ENCODE results near the gene IFT57. TPM values are rescaled to one million over a fixed set of nuclear protein-coding genes. Genes with fewer than 3 reads are reported as not detected.

Gene IFT57
- total RNA-seq, 1 donor from 2014 or later, result 128 TPM

GRCh38 chr3:108239082-108239481 is 16.9 kb upstream of the IFT57 start:
- Histone ChIP-seq H3K4me1 (no peaks in the 10 kb centered on the region), H3K27me3 (ENCODE audit: low read depth) (no peaks in the 10 kb centered on the region), H3K27ac (no peak overlapping the region), H3K36me3 (no peaks in the 10 kb centered on the region), H3K4me3 (no peak overlapping the region), H3K9me3 (no peaks in the 10 kb centered on the region)
- DNase-seq, result no peak
- intact Hi-C loops (cut with DNase I), result no loop called here
- ATAC-seq, result no peak
- TF ChIP-seq, protein P1, sequence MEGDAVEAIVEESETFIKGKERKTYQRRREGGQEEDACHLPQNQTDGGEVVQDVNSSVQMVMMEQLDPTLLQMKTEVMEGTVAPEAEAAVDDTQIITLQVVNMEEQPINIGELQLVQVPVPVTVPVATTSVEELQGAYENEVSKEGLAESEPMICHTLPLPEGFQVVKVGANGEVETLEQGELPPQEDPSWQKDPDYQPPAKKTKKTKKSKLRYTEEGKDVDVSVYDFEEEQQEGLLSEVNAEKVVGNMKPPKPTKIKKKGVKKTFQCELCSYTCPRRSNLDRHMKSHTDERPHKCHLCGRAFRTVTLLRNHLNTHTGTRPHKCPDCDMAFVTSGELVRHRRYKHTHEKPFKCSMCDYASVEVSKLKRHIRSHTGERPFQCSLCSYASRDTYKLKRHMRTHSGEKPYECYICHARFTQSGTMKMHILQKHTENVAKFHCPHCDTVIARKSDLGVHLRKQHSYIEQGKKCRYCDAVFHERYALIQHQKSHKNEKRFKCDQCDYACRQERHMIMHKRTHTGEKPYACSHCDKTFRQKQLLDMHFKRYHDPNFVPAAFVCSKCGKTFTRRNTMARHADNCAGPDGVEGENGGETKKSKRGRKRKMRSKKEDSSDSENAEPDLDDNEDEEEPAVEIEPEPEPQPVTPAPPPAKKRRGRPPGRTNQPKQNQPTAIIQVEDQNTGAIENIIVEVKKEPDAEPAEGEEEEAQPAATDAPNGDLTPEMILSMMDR (IDR thresholded peaks at IDR 0.05), result no peak

DNA sequence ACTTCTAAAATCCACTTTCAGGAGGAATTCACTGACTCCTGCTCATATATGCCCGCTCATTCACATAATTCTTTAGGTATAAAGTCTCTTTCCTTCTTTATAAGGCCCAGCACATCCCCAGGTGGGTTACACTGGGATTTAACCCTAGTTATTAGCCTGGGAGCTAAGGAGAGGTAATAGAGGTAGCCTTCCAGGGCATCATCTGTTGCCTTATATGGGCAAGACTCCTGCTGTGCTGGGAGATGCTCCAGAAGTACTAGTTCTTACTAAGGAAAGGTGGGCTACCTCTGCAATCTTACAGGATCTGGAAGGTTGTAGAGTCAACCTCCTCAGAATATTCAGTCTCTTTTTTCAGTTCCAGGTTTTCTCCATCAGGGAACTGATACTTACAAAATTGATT is 13.1 kb upstream of the IFT57 start:
- intact Hi-C loops (cut with DNase I), result no loop called here
- ATAC-seq (no peak), DNase-seq (no peak)
- TF ChIP-seq, protein P1 (IDR thresholded peaks at IDR 0.05), result no peak
- H3K4me1 ChIP-seq, result no peaks in the 10 kb centered on the region
- H3K27me3 ChIP-seq (ENCODE audit: low read depth), result no peaks in the 10 kb centered on the region
- H3K9me3 ChIP-seq, result no peaks in the 10 kb centered on the region
- H3K4me3 ChIP-seq, result no peak overlapping the region
- H3K36me3 ChIP-seq, result no peaks in the 10 kb centered on the region
- H3K27ac ChIP-seq, result no peak overlapping the region

- Histone ChIP-seq H3K9me3 (no peaks in the 10 kb centered on the region), H3K4me1 (no peaks in the 10 kb centered on the region), H3K36me3 (no peaks in the 10 kb centered on the region), H3K27me3 (ENCODE audit: low read depth) (no peaks in the 10 kb centered on the region), H3K27ac (no peak overlapping the region), H3K4me3 (no peak overlapping the region)
- ATAC-seq (no peak), DNase-seq (no peak)
- TF ChIP-seq, protein P1 (IDR thresholded peaks at IDR 0.05), result no peak
- intact Hi-C loops (cut with DNase I), result no loop called here
Observed at GRCh38 chr3:108234387-108234957, 12.2 kb upstream of the IFT57 start.

DNA sequence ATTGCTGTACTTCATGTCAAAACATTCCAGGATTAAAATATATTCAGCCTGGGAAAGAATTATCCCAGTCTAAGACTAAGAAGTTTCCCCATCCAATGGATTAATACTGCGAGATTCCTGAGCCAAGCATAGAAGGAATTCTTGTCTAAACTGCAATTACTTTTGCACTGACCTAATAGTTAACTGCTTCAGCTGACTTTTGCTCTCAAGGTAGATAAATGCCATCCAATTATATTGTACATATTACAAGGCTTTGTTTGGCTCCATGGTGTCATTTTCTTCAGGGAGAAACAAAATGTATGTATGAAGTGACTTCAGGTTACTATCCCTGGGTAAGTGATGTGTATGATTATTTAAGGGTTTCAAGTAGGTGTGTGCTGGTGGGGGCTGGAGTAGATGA is 6.1 kb upstream of the IFT57 start:
- no peak overlapping the region for H3K27ac ChIP-seq
- H3K27me3 ChIP-seq (ENCODE audit: low read depth), result no peaks in the 10 kb centered on the region
- H3K4me1 ChIP-seq, result peaks cover 11% of the 10 kb centered on the region
- intact Hi-C loops (cut with DNase I), result no loop called here
- no peak overlapping the region for H3K4me3 ChIP-seq
- DNase-seq, result no peak
- no peaks in the 10 kb centered on the region for H3K9me3 ChIP-seq
- no peak for ATAC-seq
- H3K36me3 ChIP-seq, result no peaks in the 10 kb centered on the region
- TF ChIP-seq, protein P1 (IDR thresholded peaks at IDR 0.05), result no peak

DNA sequence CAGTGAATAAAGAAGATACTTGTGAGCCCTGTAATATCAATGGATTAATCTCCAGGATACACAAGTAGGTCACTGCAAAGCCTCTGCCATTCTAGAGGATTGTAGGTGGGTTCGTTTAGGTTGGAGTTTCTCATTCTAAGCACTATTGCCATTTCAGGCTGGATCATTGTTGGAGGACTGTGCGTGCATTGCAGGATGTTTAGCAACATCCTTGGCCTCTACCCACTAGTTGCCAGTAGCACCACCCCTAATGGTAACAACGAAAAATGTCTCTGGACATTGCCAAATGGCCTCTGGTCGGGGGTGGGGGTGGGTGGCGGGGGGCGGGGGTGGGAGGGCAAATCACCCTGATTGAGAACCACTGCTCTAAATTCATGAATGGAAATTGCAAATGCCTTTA is 4.9 kb upstream of the IFT57 start:
- Histone ChIP-seq H3K27me3 (ENCODE audit: low read depth) (no peaks in the 10 kb centered on the region), H3K9me3 (no peaks in the 10 kb centered on the region), H3K4me1 (peaks cover 15% of the 10 kb centered on the region), H3K4me3 (no peak overlapping the region), H3K27ac (no peak overlapping the region), H3K36me3 (no peaks in the 10 kb centered on the region)
- no peak for ATAC-seq
- intact Hi-C loops (cut with DNase I), result no loop called here
- no peak for DNase-seq
- TF ChIP-seq, protein P1 (IDR thresholded peaks at IDR 0.05), result no peak

- H3K36me3 ChIP-seq, result no peaks in the 10 kb centered on the region
- intact Hi-C loops (cut with DNase I), result no loop called here
Observed at GRCh38 chr3:108225221-108225620, 3.0 kb upstream of the IFT57 start.

More at GRCh38 chr3:108225221-108225620, 3.0 kb upstream of the IFT57 start:
- Histone ChIP-seq H3K9me3 (no peaks in the 10 kb centered on the region), H3K27ac (no peak overlapping the region), H3K4me1 (peaks cover 26% of the 10 kb centered on the region), H3K4me3 (no peak overlapping the region), H3K27me3 (ENCODE audit: low read depth) (no peaks in the 10 kb centered on the region)
- ATAC-seq (no peak), DNase-seq (no peak)
- TF ChIP-seq, protein P1 (IDR thresholded peaks at IDR 0.05), result no peak
